Measurements from ENCODE around the gene EPB41L3.

EPB41L3 gene

GRCh38 chr18:5456577-5457461, 87.0 kb downstream of the EPB41L3 start:
- no peak for DNase-seq (ENCODE audit: low read depth in 2 of 3, low spot score in 2 of 3)

- no peak for DNase-seq (ENCODE audit: low read depth in 2 of 3, low spot score in 2 of 3)
These were observed 88.1 kb downstream of the EPB41L3 start for GRCh38 chr18:5455674-5456073.

GRCh38 chr18:5452943-5453443, 90.8 kb downstream of the EPB41L3 start:
- no peak for DNase-seq (ENCODE audit: low read depth in 2 of 3, low spot score in 2 of 3)

- DNase-seq (ENCODE audit: low read depth in 2 of 3, low spot score in 2 of 3) = no peak
These were observed 91.9 kb downstream of the EPB41L3 start for GRCh38 chr18:5451871-5452270.

GRCh38 chr18:5451150-5451549, 92.6 kb downstream of the EPB41L3 start:
- DNase-seq (ENCODE audit: low read depth in 2 of 3, low spot score in 2 of 3) = no peak

GRCh38 chr18:5449858-5450509, 93.8 kb downstream of the EPB41L3 start:
- DNase-seq (ENCODE audit: low read depth in 2 of 3, low spot score in 2 of 3) = no peak

GRCh38 chr18:5447442-5447841, 96.4 kb downstream of the EPB41L3 start:
- no peak for DNase-seq (ENCODE audit: low read depth in 2 of 3, low spot score in 2 of 3)

GRCh38 chr18:5444847-5445246, 99.0 kb downstream of the EPB41L3 start:
- DNase-seq (ENCODE audit: low read depth in 2 of 3, low spot score in 2 of 3) = no peak

GRCh38 chr18:5444269-5444668, 99.5 kb downstream of the EPB41L3 start:
- no peak for DNase-seq (ENCODE audit: low read depth in 2 of 3, low spot score in 2 of 3)

- no peak for DNase-seq (ENCODE audit: low read depth in 2 of 3, low spot score in 2 of 3)
These were observed 103.7 kb downstream of the EPB41L3 start for GRCh38 chr18:5439986-5440696.

GRCh38 chr18:5434425-5434824, 109.4 kb downstream of the EPB41L3 start:
- no peak for DNase-seq (ENCODE audit: low read depth in 2 of 3, low spot score in 2 of 3)

GRCh38 chr18:5431836-5432575, 111.8 kb downstream of the EPB41L3 start:
- DNase-seq (ENCODE audit: low read depth in 2 of 3, low spot score in 2 of 3) = no peak

- no peak for DNase-seq (ENCODE audit: low read depth in 2 of 3, low spot score in 2 of 3)
These were observed 113.7 kb downstream of the EPB41L3 start for GRCh38 chr18:5430131-5430530.

GRCh38 chr18:5429681-5430080, 114.1 kb downstream of the EPB41L3 start:
- DNase-seq (ENCODE audit: low read depth in 2 of 3, low spot score in 2 of 3) = no peak

GRCh38 chr18:5425721-5426120, 118.1 kb downstream of the EPB41L3 start:
- no peak for DNase-seq (ENCODE audit: low read depth in 2 of 3, low spot score in 2 of 3)

- DNase-seq (ENCODE audit: low read depth in 2 of 3, low spot score in 2 of 3) = no peak
These were observed 118.7 kb downstream of the EPB41L3 start for GRCh38 chr18:5424903-5425664.

- no peak for DNase-seq (ENCODE audit: low read depth in 2 of 3, low spot score in 2 of 3)
These were observed 121.2 kb downstream of the EPB41L3 start for GRCh38 chr18:5422626-5423025.

- DNase-seq (ENCODE audit: low read depth in 2 of 3, low spot score in 2 of 3) = no peak
These were observed 121.8 kb downstream of the EPB41L3 start for GRCh38 chr18:5421981-5422380.

GRCh38 chr18:5420906-5421305, 122.9 kb downstream of the EPB41L3 start:
- no peak for DNase-seq (ENCODE audit: low read depth in 2 of 3, low spot score in 2 of 3)

- DNase-seq (ENCODE audit: low read depth in 2 of 3, low spot score in 2 of 3) = no peak
These were observed 124.2 kb downstream of the EPB41L3 start for GRCh38 chr18:5419601-5420000.

Measured in activated CD8-positive, alpha-beta memory T cell treated with anti-CD3 and anti-CD28 coated beads for 48 hours (primary cell).